ENCODE data around the gene PPFIA3.
"Not testable (repeated sequence)": the region's sequence is repeated elsewhere in the genome, so short reads cannot be mapped to it uniquely, and the experiment has no call there.

Gene PPFIA3

GRCh38 chr19:49125025-49125731 lies 5.8 kb downstream of the PPFIA3 start:
- no peak for DNase-seq

GRCh38 chr19:49126575-49126974 lies 7.2 kb downstream of the PPFIA3 start:
- DNase-seq = no peak

GRCh38 chr19:49127225-49127624 lies 7.9 kb downstream of the PPFIA3 start:
- DNase-seq = not testable (repeated sequence)

GRCh38 chr19:49127674-49128544 lies 8.6 kb downstream of the PPFIA3 start:
- peak; percentile 91 to 98 for DNase-seq

- DNase-seq = peak in 1 of 2 experiments; percentile 48
Observed at GRCh38 chr19:49128545-49129237, 9.3 kb downstream of the PPFIA3 start.

GRCh38 chr19:49129238-49129583 lies 9.9 kb downstream of the PPFIA3 start:
- DNase-seq = peak; percentile 76 to 77

- no peak for DNase-seq
Observed at GRCh38 chr19:49130325-49130724, 11.0 kb downstream of the PPFIA3 start.

- DNase-seq = no peak
Observed at GRCh38 chr19:49132974-49133609, 13.7 kb downstream of the PPFIA3 start.

- DNase-seq = no peak
Observed at GRCh38 chr19:49133621-49134454, 14.5 kb downstream of the PPFIA3 start.

- no peak for DNase-seq
Observed at GRCh38 chr19:49135686-49136085, 16.3 kb downstream of the PPFIA3 start.

- DNase-seq = no peak
Observed at GRCh38 chr19:49136771-49137171, 17.4 kb downstream of the PPFIA3 start.

GRCh38 chr19:49140951-49141350 lies 21.6 kb downstream of the PPFIA3 start:
- no peak for DNase-seq

GRCh38 chr19:49141352-49141751 lies 22.0 kb downstream of the PPFIA3 start:
- no peak for DNase-seq

- DNase-seq = peak; percentile 81 to 86
Observed at GRCh38 chr19:49142866-49143335, 23.6 kb downstream of the PPFIA3 start.

- peak; percentile 33 to 37 for DNase-seq
Observed at GRCh38 chr19:49145573-49146407, 26.4 kb downstream of the PPFIA3 start.

GRCh38 chr19:49146408-49146770 lies 27.0 kb downstream of the PPFIA3 start:
- not testable (repeated sequence) for DNase-seq

- no peak for DNase-seq
Observed at GRCh38 chr19:49148044-49148682, 28.8 kb downstream of the PPFIA3 start.

- DNase-seq = peak; percentile 80 to 90
Observed at GRCh38 chr19:49148784-49149651, 29.7 kb downstream of the PPFIA3 start.

GRCh38 chr19:49149652-49150105 lies 30.3 kb downstream of the PPFIA3 start:
- DNase-seq = peak; percentile 50 to 58

Measured in SHP77 (cell line).